HepG2 (cell line): ENCODE measurements around the gene FKBP10. TPM values are rescaled to one million over a fixed set of nuclear protein-coding genes. Genes with fewer than 3 reads are reported as not detected.

Source experiments
- AFF4 ChIP-seq: sonication (generic); formaldehyde crosslinking; IDR thresholded peaks from 2 replicates; pipeline ENCODE4 v1.4.0; 2020; ENCODE audit warnings: missing genetic modification reagents
- ASH2L ChIP-seq: fragments of 300-600, 200-600 bp; sonication (generic); IDR thresholded peaks from 2 replicates; pipeline ENCODE4 v1.7.0; 2017; ENCODE audit warnings: low read depth, mild to moderate bottlenecking, moderate library complexity, mixed read lengths, low read length; ENCODE audit not compliant: insufficient read length
- CBX2 ChIP-seq, 2 experiments: fragments of 200-600 bp in 1 of 2; sonication (generic); formaldehyde crosslinking in 1 of 2; IDR thresholded peaks; 2 replicates each; pipeline versions ENCODE4 v1.7.0 to v1.8.1; 2018 to 2022; ENCODE audit warnings: low read depth in 2 of 2, low read length in 1 of 2, mild to moderate bottlenecking in 1 of 2, missing genetic modification reagents in 1 of 2
- FOXJ3 ChIP-seq: sonication (generic); formaldehyde crosslinking; IDR thresholded peaks from 2 replicates; pipeline ENCODE4 v1.4.0; 2020; ENCODE audit warnings: missing genetic modification reagents, mild to moderate bottlenecking, borderline replicate concordance
- GATAD1 ChIP-seq: IDR thresholded peaks from 2 replicates; pipeline ENCODE4 v1.6.1; 2016; ENCODE audit warnings: missing genetic modification reagents, missing compliant biosample characterization
- HHEX ChIP-seq: IDR thresholded peaks from 2 replicates; pipeline ENCODE4 v1.6.1; 2016; ENCODE audit warnings: control low read depth
- KDM6A ChIP-seq: IDR thresholded peaks from 2 replicates; pipeline ENCODE4 v1.6.1; 2016; ENCODE audit warnings: low read depth
- MAFF ChIP-seq: IDR thresholded peaks from 2 replicates; pipeline ENCODE4 v1.6.1; 2011; ENCODE audit warnings: low read depth, low read length, improper control_type of control experiment
- MYNN ChIP-seq: sonication (generic); formaldehyde crosslinking; IDR thresholded peaks from 2 replicates; pipeline ENCODE4 v1.4.0; 2020; ENCODE audit warnings: mild to moderate bottlenecking, low read depth, missing genetic modification reagents
- NCOR1 ChIP-seq: fragments of 200-600 bp; sonication (generic); IDR thresholded peaks from 2 replicates; pipeline ENCODE4 v1.7.0; 2017; ENCODE audit warnings: antibody characterized with exemption, low read length, borderline replicate concordance
- NFKB2 ChIP-seq: sonication (generic); formaldehyde crosslinking; IDR thresholded peaks from 2 replicates; pipeline ENCODE4 v1.4.0; 2020; ENCODE audit warnings: missing genetic modification reagents, borderline replicate concordance
- PHF8 ChIP-seq: sonication (generic); formaldehyde crosslinking; IDR thresholded peaks from 2 replicates; pipeline ENCODE4 v1.5.0; 2020; ENCODE audit warnings: missing genetic modification reagents
- PPARG ChIP-seq: conservative IDR thresholded peaks from 2 replicates; pipeline ENCODE4 v1.6.1; 2016; ENCODE audit warnings: missing biosample characterization, missing genetic modification reagents
- RFXAP ChIP-seq: sonication (generic); formaldehyde crosslinking; IDR thresholded peaks from 2 replicates; pipeline ENCODE4 v1.4.0; 2020; ENCODE audit warnings: missing genetic modification reagents, borderline replicate concordance
- SP2 ChIP-seq: sonication (generic); formaldehyde crosslinking; IDR thresholded peaks from 2 replicates; pipeline ENCODE4 v1.5.1; 2020; ENCODE audit warnings: mild to moderate bottlenecking, missing genetic modification reagents
- THAP11 ChIP-seq: IDR thresholded peaks from 2 replicates; pipeline ENCODE4 v1.6.1; 2016; ENCODE audit warnings: missing biosample characterization, missing genetic modification reagents
- TOPORS ChIP-seq: sonication (generic); formaldehyde crosslinking; IDR thresholded peaks from 2 replicates; pipeline ENCODE4 v1.8.0; 2023; ENCODE audit warnings: mild to moderate bottlenecking, missing genetic modification reagents
- ZBTB38 ChIP-seq: sonication (generic); formaldehyde crosslinking; IDR thresholded peaks from 2 replicates; pipeline ENCODE4 v1.5.1; 2020; ENCODE audit warnings: mild to moderate bottlenecking, missing genetic modification reagents
- ZFP1 ChIP-seq: IDR thresholded peaks from 2 replicates; pipeline ENCODE4 v1.6.1; 2016
- ZFP36 ChIP-seq: fragments of 150-350 bp; IDR thresholded peaks from 2 replicates; pipeline ENCODE4 v1.6.1; 2018; ENCODE audit warnings: borderline replicate concordance, low read length, low read depth; ENCODE audit not compliant: partially characterized antibody
- ZFX ChIP-seq: sonication (generic); formaldehyde crosslinking; IDR thresholded peaks from 2 replicates; pipeline ENCODE4 v1.4.0; 2020; ENCODE audit warnings: mild to moderate bottlenecking, low read depth, missing genetic modification reagents, moderate library complexity
- ZNF136 ChIP-seq: sonication (generic); formaldehyde crosslinking; IDR thresholded peaks from 2 replicates; pipeline ENCODE4 v1.8.1; 2022; ENCODE audit warnings: low read depth, mild to moderate bottlenecking, moderate library complexity, missing genetic modification reagents
- ZNF343 ChIP-seq: sonication (generic); formaldehyde crosslinking; IDR thresholded peaks from 2 replicates; pipeline ENCODE4 v1.4.0; 2020; ENCODE audit warnings: mild to moderate bottlenecking, missing genetic modification reagents
- ZNF569 ChIP-seq: sonication (generic); formaldehyde crosslinking; IDR thresholded peaks from 2 replicates; pipeline ENCODE4 v1.5.0; 2020; ENCODE audit warnings: mild to moderate bottlenecking, missing genetic modification reagents, moderate library complexity, borderline replicate concordance
- ZNF691 ChIP-seq: sonication (generic); formaldehyde crosslinking; IDR thresholded peaks from 2 replicates; pipeline ENCODE4 v1.4.0; 2020; ENCODE audit warnings: missing genetic modification reagents, low read depth, mild to moderate bottlenecking, borderline replicate concordance
- ZNF776 ChIP-seq: sonication (generic); formaldehyde crosslinking; IDR thresholded peaks from 2 replicates; pipeline ENCODE4 v1.4.0; 2020; ENCODE audit warnings: mild to moderate bottlenecking, missing genetic modification reagents
- ZNF780A ChIP-seq: sonication (generic); formaldehyde crosslinking; IDR thresholded peaks from 2 replicates; pipeline ENCODE4 v1.8.0; 2022; ENCODE audit warnings: mild to moderate bottlenecking, missing genetic modification reagents, moderate library complexity
- ZSCAN12 ChIP-seq: sonication (generic); formaldehyde crosslinking; IDR thresholded peaks from 2 replicates; pipeline ENCODE4 v1.9.0; 2021; ENCODE audit warnings: mild to moderate bottlenecking, missing genetic modification reagents
- polyA plus RNA-seq, 8 experiments: library from polyadenylated mRNA; depleted of rRNA in 3 of 8; stranded (reverse) in 7 of 8; unstranded in 1 of 8; fragments of >200 nt; fragmentation: Illumina TruSeq in 4 of 8; extraction: Trizol in 4 of 8; gene quantifications; 2 replicates each; pipeline versions ENCODE4 v1.2.1 to v1.2.3, GENCODE V29; 2011 to 2016; ENCODE audit warnings: low read depth in 4 of 8, missing spikeins in 1 of 8, mixed read lengths in 1 of 8; ENCODE audit not compliant: insufficient read depth in 1 of 8
- total RNA-seq, 5 experiments: library from RNA; depleted of rRNA; stranded (reverse); fragments of >200 nt; fragmentation: Illumina TruSeq; extraction: Trizol; gene quantifications; 2 replicates each; pipeline ENCODE4 v1.2.3, GENCODE V29; 2016; ENCODE audit warnings: low read depth in 1 of 5
- TF ChIP-seq, protein P1 (sequence below): sonication (generic); IDR thresholded peaks from 2 replicates; pipeline ENCODE4 v1.6.1; 2016; ENCODE audit warnings: low read depth, borderline replicate concordance

The FKBP10 gene
- total and polyA plus RNA-seq, 2 of the 13 experiments (the other 11 are each of a cell fraction or from before 2014, with no cell fraction given) = 149 to 573 TPM

DNA sequence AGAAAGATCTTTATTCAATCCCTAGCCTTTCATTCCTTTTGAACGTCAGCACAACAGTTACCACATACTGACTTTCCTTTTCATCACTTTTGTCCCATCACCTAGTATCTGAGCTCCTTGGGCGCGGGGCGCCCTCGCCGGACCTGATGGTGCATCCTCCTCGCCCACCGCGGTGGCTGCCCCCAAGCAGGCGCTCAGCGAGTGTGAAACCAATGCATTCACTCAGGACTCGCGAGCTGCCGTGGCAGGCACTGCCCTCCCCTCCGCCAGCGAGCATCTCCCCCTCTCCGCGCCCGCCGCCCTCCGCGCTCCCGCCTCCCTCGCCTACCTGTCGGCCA, 51.7 kb downstream of the FKBP10 start (continued):
- TF ChIP-seq PHF8 (no peak), MYNN (CRISPR knock-in tag) (no peak), ZNF569 (CRISPR knock-in tag) (no peak), ZFP1 (CRISPR knock-in tag) (no peak), ZNF780A (no peak), MAFF (no peak), ASH2L (no peak), TOPORS (CRISPR knock-in tag) (no peak; the same call in 1 of the 2 replicates), ZNF343 (0 out of 2 replicates have a peak, but pooled peaks have one; percentile 26), PPARG (no peak; the same call in 1 of the 2 replicates), ZNF136 (CRISPR knock-in tag) (0 out of 2 replicates have a peak, but pooled peaks have one; percentile 1), ZBTB38 (CRISPR knock-in tag) (no peak), FOXJ3 (CRISPR knock-in tag) (no peak), THAP11 (CRISPR knock-in tag) (no peak), GATAD1 (CRISPR knock-in tag) (no peak), CBX2 (IDR thresholded peaks at IDR 0.05; ENCODE audit: low read depth, low read length) (no peak), CBX2 (CRISPR knock-in tag; IDR thresholded peaks at IDR 0.05; ENCODE audit: low read depth) (no peak), ZFX (CRISPR knock-in tag) (no peak), SP2 (CRISPR knock-in tag) (peak; percentile 56), ZNF691 (no peak; the same call in 1 of the 2 replicates), NFKB2 (no peak), RFXAP (CRISPR knock-in tag) (no peak), AFF4 (CRISPR knock-in tag) (no peak), NCOR1 (no peak), KDM6A (CRISPR knock-in tag) (no peak), HHEX (CRISPR knock-in tag) (no peak), ZSCAN12 (CRISPR knock-in tag) (no peak), ZFP36 (no peak), ZNF776 (CRISPR knock-in tag) (peak; percentile 8; the same call in 1 of the 2 replicates)
- TF ChIP-seq, protein P1, sequence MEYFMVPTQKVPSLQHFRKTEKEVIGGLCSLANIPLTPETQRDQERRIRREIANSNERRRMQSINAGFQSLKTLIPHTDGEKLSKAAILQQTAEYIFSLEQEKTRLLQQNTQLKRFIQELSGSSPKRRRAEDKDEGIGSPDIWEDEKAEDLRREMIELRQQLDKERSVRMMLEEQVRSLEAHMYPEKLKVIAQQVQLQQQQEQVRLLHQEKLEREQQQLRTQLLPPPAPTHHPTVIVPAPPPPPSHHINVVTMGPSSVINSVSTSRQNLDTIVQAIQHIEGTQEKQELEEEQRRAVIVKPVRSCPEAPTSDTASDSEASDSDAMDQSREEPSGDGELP = no peak
